Activated CD8-positive, alpha-beta memory T cell treated with anti-CD3 and anti-CD28 coated beads for 4 hours (primary cell): Measurements from ENCODE around the gene MYRFL.
"Not testable (repeated sequence)": the region's sequence is repeated elsewhere in the genome, so short reads cannot be mapped to it uniquely, and the experiment has no call there.

Experiments used
- DNase-seq, 2 donors: peaks; one replicate each; pipeline ENCODE4 v3.0.0-alpha.2; 2020; ENCODE audit warnings: low read depth in 2 of 2

Gene MYRFL

GRCh38 chr12:69824966-69825560 lies at the start of gene MYRFL:
MYRFL (plus strand) TSS chr12:69825227; CDS start chr12:69825518, 291 bp downstream.
- no peak for DNase-seq

DNA sequence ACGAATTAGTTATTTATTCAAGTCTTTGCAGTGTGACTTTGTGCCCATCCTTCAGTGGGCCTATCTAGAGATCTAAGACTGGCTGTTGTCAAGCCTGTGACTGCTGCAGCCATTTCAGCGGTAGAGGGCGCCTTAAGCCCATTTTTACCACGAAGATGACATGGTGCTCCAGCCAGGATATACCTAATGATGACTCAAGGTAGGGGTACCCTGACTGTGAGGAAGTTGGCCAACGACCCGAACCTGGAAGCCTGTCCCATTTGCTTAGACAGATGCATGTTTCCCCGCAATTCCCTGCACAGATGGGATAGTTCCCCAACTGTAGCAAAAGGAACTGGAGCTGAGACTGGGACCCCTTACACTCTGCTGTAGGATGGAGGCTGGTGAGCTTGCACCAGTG lies 45.1 kb upstream of the MYRFL start:
- no peak for DNase-seq

GRCh38 chr12:69783365-69783764 lies 41.7 kb upstream of the MYRFL start:
- no peak for DNase-seq

DNA sequence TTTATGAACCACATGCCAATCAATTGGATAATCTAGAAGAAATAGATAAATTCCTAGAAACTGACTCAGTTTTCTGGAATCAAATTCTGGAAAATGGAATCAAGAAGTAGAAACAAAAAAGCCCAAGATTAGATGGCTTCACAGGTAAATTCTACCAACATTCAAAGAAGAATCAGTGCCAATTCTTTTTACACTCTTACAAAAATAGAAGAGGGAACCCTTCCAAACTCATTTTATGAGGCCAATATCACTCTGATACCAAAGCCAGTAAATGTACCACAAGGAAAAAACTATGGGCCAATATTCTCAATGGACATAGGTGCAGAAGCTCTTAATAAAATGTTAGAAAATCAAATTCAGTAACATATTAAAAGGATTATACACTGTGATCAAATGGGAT lies 35.7 kb upstream of the MYRFL start:
- DNase-seq, result no peak

GRCh38 chr12:69792533-69792932 lies 32.5 kb upstream of the MYRFL start:
- no peak for DNase-seq

DNA sequence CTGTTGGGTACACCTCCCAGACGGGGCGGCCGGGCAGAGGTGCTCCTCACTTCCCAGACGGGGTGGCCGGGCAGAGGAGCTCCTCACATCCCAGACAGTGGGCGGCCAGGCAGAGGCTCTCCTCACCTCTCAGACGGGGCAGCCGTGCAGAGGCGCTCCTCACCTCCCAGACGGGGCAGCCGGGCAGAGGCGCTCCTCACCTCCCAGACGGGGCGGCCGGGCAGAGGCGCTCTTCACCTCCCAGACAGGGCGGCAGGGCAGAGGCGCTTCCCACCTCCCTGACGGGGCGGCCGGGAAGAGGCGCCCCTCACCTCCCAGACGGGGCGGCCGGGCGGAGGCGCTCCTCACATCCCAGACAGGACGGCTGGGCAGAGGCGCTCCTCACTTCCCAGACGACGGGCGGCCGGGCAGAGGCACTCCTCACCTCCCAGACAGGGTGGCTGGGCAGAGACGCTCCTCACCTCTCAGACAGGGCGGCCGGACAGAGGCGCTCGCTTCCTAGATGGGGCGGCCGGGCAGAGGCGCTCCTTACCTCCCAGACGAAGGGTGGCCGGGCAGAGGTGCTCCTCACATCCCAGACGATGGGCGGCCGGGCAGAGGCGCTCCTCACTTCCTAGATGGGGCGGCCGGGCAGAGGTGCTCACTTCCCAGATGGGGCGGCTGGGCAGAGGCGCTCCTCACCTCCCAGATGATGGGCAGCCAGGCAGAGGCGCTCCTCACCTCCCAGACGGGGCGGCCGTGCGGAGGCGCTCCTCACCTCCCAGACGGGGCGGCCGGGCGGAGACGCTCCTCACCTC lies 17.7 kb upstream of the MYRFL start:
- not testable (repeated sequence) for DNase-seq

- DNase-seq, result no peak
These were observed 14.0 kb upstream of the MYRFL start for GRCh38 chr12:69810870-69811498.

DNA sequence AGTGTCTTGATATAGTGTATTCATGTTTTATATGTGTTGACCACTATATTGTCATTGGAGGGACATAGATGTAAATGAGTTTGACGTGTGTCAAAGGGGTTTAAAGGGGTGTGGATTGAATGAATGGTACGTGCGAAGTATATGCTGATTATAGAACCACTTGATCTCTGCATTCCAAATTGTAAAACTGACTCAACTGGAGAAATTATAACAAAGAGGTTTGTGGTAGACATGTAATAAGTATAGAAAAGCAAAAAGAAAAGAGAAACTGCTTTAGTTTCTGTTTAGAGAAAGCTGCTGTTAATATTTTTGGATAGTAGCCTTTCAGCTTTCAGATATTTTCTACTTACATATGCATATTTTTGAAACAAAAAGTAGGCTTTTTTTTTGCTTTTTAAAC lies 8.9 kb upstream of the MYRFL start:
- DNase-seq, result no peak

DNA sequence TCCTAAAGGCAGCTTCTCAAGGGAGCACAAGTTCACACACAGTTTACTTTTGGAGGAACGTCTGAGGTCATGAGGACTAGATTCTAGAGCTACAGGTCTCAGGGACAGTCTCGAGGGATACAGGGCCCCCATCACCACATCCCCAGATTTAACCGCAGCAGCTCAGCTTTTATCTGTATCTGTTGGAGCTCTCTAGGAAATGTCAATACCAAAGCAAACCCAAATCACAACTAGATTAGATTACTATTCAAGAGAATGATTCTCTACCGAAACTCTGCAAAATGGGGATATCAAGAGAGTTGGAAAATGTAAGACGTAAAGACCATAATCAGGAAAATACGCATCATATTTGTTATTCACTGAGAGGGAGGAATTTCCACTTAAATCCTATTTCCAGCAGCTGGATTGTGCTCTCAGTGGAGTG lies 4.0 kb upstream of the MYRFL start:
- no peak for DNase-seq

DNA sequence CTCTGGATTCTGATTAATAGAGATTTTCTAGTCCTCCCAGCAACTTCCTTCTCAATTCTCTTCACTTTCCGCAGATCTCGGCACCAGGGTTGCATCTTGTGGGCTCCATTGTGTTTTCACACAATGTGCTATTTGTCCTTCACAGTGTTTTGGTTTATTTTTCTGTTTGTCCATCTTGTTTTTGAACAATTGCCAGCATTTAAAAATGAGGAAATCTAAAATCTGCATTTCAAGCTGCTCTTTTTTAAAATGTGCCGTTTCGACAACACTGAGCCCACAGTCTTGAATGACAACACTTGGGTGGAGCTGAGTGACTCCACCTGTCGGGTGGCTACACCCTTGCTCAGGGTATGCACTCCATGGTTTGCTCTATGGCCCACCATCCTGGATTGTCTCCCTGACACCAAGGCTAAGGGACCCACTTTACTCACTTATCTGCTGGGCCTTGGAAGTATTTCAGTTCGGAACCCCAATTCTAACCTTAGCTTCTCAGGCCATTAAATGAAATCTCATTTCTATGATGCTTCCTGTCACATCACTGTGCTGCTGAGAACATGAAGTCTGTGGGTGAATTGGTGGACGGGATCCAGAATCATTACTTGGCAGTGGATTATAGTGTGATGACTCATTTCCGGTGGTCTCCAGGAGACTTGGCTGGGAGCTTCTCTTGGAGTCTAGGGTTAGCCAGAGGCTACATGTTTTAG lies 3.4 kb upstream of the MYRFL start:
- no peak for DNase-seq

- no peak for DNase-seq
These were observed 2.7 kb upstream of the MYRFL start for GRCh38 chr12:69822201-69822860.

DNA sequence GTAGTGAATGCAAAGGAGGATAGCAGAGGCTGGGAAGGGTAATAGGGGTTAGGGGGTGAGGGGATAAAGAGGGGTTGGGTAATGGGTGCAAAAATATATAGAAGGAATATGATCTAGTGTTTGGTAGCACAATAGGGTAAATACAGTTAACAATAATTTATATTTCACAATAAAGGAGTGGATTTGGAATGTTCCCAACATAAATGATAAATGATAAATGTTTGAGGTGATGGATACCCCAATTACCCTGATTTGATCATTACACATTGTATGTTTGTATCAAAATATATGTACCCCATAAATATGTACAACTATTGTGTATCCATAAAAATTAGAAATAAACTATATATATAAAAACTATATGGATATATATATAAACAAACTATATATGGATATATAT lies 999 bp upstream of the MYRFL start:
- DNase-seq, result no peak

- DNase-seq, result no peak
These were observed 3.9 kb downstream of the MYRFL start for GRCh38 chr12:69828897-69829296.

GRCh38 chr12:69833696-69834095 lies 8.7 kb downstream of the MYRFL start:
- DNase-seq, result no peak

GRCh38 chr12:69834147-69834546 lies 9.1 kb downstream of the MYRFL start:
- no peak for DNase-seq

DNA sequence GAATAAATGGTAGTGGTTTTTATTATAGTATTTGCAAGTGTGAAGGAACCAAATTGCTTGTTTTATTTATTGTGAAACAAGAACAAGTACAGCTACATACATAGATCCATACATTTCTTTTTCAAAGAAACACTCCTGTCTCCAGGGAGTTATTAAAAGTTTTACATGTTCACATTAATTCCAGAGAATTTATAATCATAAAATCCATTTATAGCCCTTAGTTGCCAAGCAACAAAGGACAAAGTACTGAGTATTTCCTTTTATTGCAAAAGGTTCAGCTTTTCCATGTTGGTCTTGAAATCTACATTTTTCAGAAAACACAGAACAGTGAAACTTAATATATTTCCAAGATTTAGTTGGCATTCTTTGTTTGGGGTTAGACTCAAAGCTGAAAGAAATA lies 9.5 kb downstream of the MYRFL start:
- DNase-seq, result no peak

DNA sequence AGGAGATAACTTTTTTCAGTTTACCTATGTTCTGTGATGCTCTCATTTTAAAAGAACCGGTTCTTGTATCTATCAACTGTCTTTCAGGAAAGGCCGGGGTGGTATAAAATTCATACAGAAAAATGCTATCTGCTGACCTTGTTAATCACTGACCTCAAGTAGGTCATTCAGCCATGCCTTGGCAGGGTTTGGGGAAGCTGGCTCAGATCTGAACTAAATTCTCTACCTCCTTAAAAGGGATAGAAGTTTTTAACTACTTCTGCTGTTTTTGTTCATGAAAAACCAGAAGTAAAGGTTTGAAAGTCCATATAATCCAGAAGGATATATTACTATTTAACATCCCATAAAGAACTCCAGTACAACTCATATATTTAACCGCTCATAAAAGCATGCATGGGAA lies 10.1 kb downstream of the MYRFL start:
- DNase-seq, result no peak

DNA sequence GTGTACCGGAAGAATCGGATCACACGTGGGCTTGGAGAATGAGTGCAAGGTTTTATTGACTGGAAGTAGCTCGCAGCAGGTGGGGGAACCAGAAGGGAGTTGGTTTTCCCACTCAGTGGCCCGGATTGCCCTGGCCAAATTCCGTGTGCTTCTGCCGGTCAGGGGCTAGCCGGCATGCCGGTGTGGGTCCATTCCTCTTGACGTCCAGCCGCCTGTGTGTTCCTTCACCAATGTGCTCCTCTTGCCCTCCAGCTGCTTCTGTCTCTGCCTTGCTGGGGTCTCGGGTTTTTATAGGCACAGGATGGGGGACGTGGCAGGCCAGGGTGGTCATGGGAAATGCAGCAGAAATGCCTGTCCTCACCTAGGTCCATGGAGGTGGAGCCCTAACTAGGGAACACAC lies 11.0 kb downstream of the MYRFL start:
- DNase-seq, result no peak

DNA sequence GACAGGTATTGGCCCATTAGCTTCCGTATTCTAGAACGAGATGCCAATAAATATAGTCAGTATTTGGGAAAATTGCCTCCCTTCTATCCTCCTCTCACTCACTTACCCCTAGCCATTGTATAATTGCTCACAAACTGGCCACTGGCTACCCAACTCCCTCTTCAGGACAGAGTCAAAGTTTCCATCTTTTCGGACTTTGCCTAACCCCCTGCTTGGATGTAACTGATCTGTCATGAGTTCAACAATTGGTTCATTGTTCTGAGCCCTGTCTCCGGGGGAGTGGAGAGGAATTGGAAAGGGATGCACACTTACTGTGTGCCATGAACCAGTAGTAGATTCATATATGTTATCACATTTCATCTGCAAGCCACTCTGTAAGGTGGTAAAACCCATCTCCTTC lies 12.2 kb downstream of the MYRFL start:
- DNase-seq, result no peak

- DNase-seq, result no peak
These were observed 12.8 kb downstream of the MYRFL start for GRCh38 chr12:69837657-69838415.

DNA sequence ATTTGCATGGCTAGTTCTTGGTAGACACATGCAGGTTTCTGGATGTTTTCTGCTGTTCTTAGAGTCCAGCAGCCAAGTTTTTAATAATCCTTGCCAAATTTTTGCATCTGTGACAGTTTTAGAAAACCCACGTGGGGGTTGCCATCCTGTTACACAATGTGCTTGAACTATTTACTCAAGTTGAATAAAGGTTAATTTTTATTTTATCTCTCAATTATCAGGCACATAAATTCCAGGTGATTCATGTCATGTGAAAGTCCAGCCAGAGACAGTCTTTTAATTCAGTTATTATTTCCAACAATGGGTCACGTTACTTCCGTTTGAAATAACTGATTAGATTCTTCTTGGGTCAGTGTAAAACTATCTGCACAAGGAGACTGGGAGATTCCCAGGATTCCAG lies 15.7 kb downstream of the MYRFL start:
- no peak for DNase-seq
